ENCODE measurements around the gene TRIM46.
"Not testable (repeated sequence)": the region's sequence is repeated elsewhere in the genome, so short reads cannot be mapped to it uniquely, and the experiment has no call there.

Gene TRIM46

DNA sequence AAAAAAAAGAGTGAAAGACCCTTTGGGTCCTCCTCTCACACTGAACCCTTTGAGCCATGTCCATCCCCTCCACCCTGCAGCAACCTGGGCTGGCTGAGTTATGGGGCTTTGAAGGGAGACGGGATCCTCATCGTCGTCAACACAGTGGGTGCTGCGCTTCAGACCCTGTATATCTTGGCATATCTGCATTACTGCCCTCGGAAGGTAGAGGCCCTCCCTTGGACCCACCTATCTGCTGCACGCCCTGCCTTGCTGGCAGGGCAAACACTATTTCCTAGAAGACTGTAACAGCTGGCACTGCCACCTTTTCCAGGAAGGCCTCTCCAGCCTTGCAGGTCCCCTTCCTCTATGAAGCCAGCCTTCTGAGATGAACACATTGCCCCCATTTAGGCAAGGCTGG, 36.9 kb upstream of the TRIM46 start:
- in situ Hi-C loops (cut with MboI; ENCODE audit: low sequenced_read_pairs), result no loop called here

- in situ Hi-C loops (cut with MboI; ENCODE audit: low sequenced_read_pairs), result no loop called here
These were observed 36.3 kb upstream of the TRIM46 start for GRCh38 chr1:155137154-155137949.

- in situ Hi-C loops (cut with MboI; ENCODE audit: low sequenced_read_pairs), result no loop called here
These were observed 33.6 kb upstream of the TRIM46 start, which contains the start of gene DPM3 for GRCh38 chr1:155139895-155140629. DPM3 (minus strand) TSS chr1:155140531; CDS start chr1:155140240, 291 bp downstream.

- in situ Hi-C loops (cut with MboI; ENCODE audit: low sequenced_read_pairs), result no loop called here
These were observed 33.1 kb upstream of the TRIM46 start for GRCh38 chr1:155140630-155140953.

DNA sequence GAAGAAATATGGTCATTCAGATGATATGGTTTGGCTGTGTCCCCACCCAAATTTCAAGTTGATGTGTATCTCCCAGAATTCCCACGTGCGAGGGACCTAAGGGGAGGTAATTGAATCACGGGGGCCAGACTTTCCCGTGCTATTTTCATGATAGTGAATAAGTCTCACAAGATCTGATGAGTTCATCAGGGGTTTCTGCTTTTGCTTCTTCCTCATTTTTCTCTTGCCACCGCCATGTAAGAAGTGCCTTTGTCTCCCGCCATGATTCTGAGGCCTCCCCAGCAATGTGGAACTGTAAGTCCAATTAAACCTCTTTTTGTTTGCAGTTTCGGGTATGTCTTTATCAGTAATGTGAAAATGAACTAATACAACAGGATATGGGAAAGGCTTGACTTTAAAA, 31.9 kb upstream of the TRIM46 start:
- in situ Hi-C loops (cut with MboI; ENCODE audit: low sequenced_read_pairs), result no loop called here

GRCh38 chr1:155145491-155145890, 28.2 kb upstream of the TRIM46 start:
- in situ Hi-C loops (cut with MboI; ENCODE audit: low sequenced_read_pairs), result no loop called here

GRCh38 chr1:155155996-155156643, 17.5 kb upstream of the TRIM46 start:
- in situ Hi-C loops (cut with MboI; ENCODE audit: low sequenced_read_pairs), result not testable (repeated sequence)

GRCh38 chr1:155158991-155159390, 14.7 kb upstream of the TRIM46 start:
- in situ Hi-C loops (cut with MboI; ENCODE audit: low sequenced_read_pairs), result no loop called here

DNA sequence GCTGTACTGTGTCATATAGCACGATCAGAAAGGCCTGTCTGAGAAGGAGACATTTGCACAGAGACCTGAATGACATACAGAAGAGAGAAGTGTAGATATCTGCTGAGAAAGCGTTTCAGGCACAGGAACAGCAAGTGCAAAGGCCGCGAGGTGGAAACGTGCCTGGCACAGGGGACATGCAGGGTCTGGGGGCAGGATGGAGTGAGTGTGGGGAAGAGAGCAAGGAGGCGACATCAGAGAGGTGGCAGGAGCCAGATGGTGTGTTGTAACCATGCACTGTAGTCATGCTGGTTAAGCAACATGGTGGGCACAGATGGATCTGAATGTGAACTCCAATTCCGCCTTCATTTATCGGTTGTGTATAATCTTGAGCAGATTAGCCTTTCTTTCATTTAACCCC, 13.5 kb upstream of the TRIM46 start:
- in situ Hi-C loops (cut with MboI; ENCODE audit: low sequenced_read_pairs), result no loop called here

- in situ Hi-C loops (cut with MboI; ENCODE audit: low sequenced_read_pairs), result not testable (repeated sequence)
These were observed 11.0 kb upstream of the TRIM46 start for GRCh38 chr1:155162631-155163030.

DNA sequence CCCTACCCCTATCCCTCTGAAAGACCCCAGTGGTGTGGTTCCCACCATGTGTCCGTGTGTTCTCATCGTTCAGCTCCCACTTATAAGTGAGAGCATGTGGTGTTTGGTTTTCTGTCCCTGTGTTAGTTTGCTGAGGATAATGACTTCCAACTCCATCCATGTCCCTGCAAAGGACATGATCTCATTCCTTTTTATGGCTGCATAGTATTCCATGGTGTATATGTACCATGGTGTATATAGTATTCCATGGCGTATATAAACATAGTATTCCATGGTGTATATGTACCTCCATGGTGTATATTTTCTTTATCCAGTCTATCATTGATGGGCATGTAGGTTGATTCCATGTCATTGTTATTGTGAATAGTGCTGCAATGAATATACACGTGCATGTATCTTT, 9.9 kb upstream of the TRIM46 start:
- in situ Hi-C loops (cut with MboI; ENCODE audit: low sequenced_read_pairs), result not testable (repeated sequence)

DNA sequence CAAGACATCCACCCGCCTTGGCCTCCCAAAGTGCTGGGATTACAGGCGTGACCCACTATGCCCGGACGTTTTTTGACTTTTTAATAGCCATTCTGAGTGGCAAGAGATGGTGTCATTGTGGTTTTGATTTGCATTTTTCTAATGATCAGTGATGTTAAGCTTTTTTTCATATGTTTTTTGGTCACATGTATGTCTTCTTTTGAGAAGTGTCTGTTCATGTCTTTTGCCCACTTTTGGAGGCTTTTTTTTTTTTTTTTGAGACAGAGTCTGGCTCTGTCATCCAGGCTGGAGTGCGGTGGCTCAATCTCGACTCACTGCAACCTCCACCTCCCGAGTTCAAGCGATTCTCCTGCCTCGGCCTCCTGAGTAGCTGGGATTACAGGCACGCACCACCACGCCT, 9.0 kb upstream of the TRIM46 start:
- in situ Hi-C loops (cut with MboI; ENCODE audit: low sequenced_read_pairs), result not testable (repeated sequence)

DNA sequence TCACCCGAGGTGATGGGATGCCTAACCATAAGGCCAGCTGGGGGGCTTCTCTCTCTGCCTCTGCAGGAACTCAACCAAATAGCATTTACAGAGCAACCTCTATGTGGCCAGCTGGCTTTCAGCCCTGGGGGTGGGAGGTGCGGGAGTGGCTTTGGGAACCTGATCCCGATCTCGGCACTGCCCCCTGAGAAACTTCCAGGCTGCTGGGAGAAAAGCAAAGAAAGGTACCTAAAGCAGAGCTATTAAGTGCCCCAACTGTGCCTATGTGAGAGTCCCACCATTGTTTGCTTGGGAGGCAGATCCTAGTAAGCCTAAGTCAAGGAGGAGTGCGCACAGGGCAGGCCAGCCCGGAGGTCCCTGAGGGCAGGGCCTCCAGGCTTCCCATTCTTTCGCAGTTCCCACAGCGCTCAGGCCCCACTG, 7.6 kb upstream of the TRIM46 start:
- in situ Hi-C loops (cut with MboI; ENCODE audit: low sequenced_read_pairs), result no loop called here

DNA sequence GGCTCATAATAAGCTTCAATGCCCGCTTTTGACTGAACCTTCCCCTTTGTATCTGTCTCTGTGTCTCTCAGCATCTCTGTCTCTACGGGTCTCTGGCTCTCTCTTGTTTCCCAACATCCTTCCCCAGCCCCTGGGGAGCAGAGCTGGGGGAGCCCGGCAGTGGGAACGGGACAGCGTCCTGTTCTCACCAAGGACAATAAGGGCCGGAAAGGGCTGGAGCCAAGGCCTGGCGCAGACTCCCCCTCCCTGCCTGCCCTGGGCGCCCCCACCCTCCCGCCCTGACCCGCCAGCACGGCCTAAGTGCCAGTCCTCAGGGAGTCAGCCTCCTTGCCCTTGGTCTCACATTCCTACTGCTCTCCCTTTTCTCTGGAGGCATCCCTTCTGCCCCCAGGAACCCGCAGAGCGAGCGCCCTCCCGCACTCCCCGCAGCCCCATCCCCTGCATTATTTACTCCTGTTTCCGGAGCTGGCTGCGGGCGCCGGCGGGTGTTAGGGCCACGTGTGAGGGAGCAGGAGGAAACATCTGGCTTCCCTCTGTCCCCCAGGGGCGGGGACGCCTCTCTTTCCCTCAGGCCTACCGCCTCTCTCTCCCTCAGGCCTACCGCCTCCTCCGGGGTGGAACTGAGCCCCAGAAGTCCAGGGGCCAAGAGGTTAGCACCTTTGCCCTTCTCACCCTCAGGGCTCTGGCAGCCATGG, 7.0 kb upstream of the TRIM46 start:
- in situ Hi-C loops (cut with MboI; ENCODE audit: low sequenced_read_pairs), result no loop called here

GRCh38 chr1:155167166-155168104, 6.2 kb upstream of the TRIM46 start:
- in situ Hi-C loops (cut with MboI; ENCODE audit: low sequenced_read_pairs), result no loop called here

DNA sequence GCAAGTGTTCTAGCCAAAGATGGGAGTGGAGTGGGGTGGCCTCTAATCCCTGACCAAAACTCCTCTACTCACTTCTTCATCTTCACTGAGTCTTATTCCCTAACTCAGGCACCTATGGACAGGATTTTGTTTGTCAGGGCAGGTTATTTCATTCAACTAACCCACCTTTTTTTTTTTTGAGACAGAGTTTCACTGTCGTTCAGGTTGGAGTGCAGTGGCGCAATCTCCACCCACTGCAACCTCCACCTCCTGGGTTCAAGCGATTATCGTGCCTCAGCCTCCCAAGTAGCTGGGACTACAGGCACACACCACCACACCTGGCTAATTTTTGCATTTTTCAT, 5.6 kb upstream of the TRIM46 start:
- in situ Hi-C loops (cut with MboI; ENCODE audit: low sequenced_read_pairs), result not testable (repeated sequence)

- in situ Hi-C loops (cut with MboI; ENCODE audit: low sequenced_read_pairs), result no loop called here
These were observed 5.0 kb upstream of the TRIM46 start for GRCh38 chr1:155168456-155169210.

DNA sequence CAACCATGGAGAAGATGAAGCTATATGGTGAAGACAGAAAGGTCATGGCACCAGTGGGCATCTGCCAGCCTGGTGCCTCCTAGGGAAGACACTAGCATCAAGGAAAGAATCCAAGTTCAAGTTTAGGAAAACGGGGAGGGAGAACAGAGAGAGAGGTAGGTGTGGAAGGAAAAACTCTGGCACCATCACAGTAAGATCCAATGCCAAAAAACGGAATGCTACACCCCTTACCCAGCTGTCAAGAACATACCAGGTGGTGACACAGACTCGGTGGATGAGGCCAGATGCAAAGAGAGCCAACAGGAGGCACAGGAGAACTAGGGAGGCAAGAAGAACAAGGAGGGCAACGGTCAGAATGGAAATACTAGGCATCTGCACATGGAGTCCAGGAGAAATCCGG, 4.1 kb upstream of the TRIM46 start:
- in situ Hi-C loops (cut with MboI; ENCODE audit: low sequenced_read_pairs), result no loop called here

GRCh38 chr1:155170101-155170785, 3.4 kb upstream of the TRIM46 start:
- in situ Hi-C loops (cut with MboI; ENCODE audit: low sequenced_read_pairs), result loop anchor here (5.0 to 10.0 kb wide), 2 partner anchors 78 to 425 kb away; no protein-coding TSS in a partner anchor
